Upper lobe of right lung (tissue), 1 donor: ENCODE results near the gene CPA3. TPM values are rescaled to one million over a fixed set of nuclear protein-coding genes. Genes with fewer than 3 reads are reported as not detected.

Source experiments
- ATAC-seq: fragments of 200-7000 bp; cut with Tn5 transposase; one replicate; pipeline ENCODE4 v1.9.1; 2020; ENCODE audit warnings: mild to moderate bottlenecking, moderate library complexity
- DNase-seq: peaks from one replicate; pipeline ENCODE4 v3.0.0-alpha.2; 2020
- H3K27ac ChIP-seq: fragments of 200-600 bp; one replicate; pipeline ENCODE4 v1.8.0; 2022
- H3K27me3 ChIP-seq: fragments of 200-600 bp; one replicate; pipeline ENCODE4 v1.8.0; 2022; ENCODE audit warnings: mild to moderate bottlenecking
- H3K36me3 ChIP-seq: fragments of 200-600 bp; one replicate; pipeline ENCODE4 v1.8.0; 2022
- H3K4me1 ChIP-seq: fragments of 200-600 bp; one replicate; pipeline ENCODE4 v1.8.0; 2022
- H3K4me3 ChIP-seq: fragments of 200-600 bp; one replicate; pipeline ENCODE4 v1.8.0; 2022; ENCODE audit warnings: mild to moderate bottlenecking
- H3K9me3 ChIP-seq: fragments of 200-600 bp; one replicate; pipeline ENCODE4 v1.8.0; 2022
- CTCF ChIP-seq: fragments of 200-600 bp; IDR thresholded peaks from one replicate; pipeline ENCODE4 v1.8.0; 2022; ENCODE audit warnings: antibody characterized with exemption
- intact Hi-C: fragments of 100-400 bp; cut with DNase I; formaldehyde crosslinking; loops from one replicate; pipeline ENCODE4 v1.11.0; 2022
- total RNA-seq: library from RNA; stranded (reverse); fragmentation: NEBNext Ultra II Directional; extraction: Animal tissue kit (Norgen Biotek cat#: 25700); gene quantifications from one replicate; pipeline ENCODE4 v1.2.1, GENCODE V29; 2021
- donor health status: DM: no; HTN: yes; CAD: no; lungs with severe emphysema.

The CPA3 gene
- total RNA-seq, 1 donor from 2014 or later: 53.1 TPM

GRCh38 chr3:148903022-148903442 is 37.9 kb downstream of the CPA3 start:
- Histone ChIP-seq H3K4me3 (no peak overlapping the region), H3K27me3 (no peaks in the 10 kb centered on the region), H3K4me1 (no peaks in the 10 kb centered on the region), H3K36me3 (no peaks in the 10 kb centered on the region), H3K27ac (no peak overlapping the region), H3K9me3 (no peaks in the 10 kb centered on the region)
- intact Hi-C loops: no loop called here
- TF ChIP-seq CTCF: no peak
- DNase-seq: no peak
- no peak for ATAC-seq

- no peak overlapping the region for H3K4me3 ChIP-seq
These were observed 38.8 kb downstream of the CPA3 start for GRCh38 chr3:148903941-148904340.

GRCh38 chr3:148906667-148907066 is 41.6 kb downstream of the CPA3 start:
- Histone ChIP-seq H3K36me3 (no peaks in the 10 kb centered on the region), H3K9me3 (no peaks in the 10 kb centered on the region), H3K4me1 (no peaks in the 10 kb centered on the region), H3K4me3 (no peak overlapping the region), H3K27ac (no peak overlapping the region), H3K27me3 (no peaks in the 10 kb centered on the region)
- DNase-seq (no peak), ATAC-seq (no peak)
- TF ChIP-seq CTCF: no peak
- intact Hi-C loops: no loop called here

More at GRCh38 chr3:148903941-148904340, 38.8 kb downstream of the CPA3 start:
- ATAC-seq (no peak), DNase-seq (no peak)
- TF ChIP-seq CTCF: no peak
- Histone ChIP-seq H3K9me3 (no peaks in the 10 kb centered on the region), H3K36me3 (no peaks in the 10 kb centered on the region), H3K27ac (no peak overlapping the region), H3K27me3 (no peaks in the 10 kb centered on the region), H3K4me1 (no peaks in the 10 kb centered on the region)
- intact Hi-C loops: no loop called here

- Histone ChIP-seq H3K27me3 (no peaks in the 10 kb centered on the region), H3K36me3 (no peaks in the 10 kb centered on the region), H3K4me1 (no peaks in the 10 kb centered on the region), H3K4me3 (no peak overlapping the region), H3K27ac (no peak overlapping the region), H3K9me3 (no peaks in the 10 kb centered on the region)
- TF ChIP-seq CTCF: no peak
- ATAC-seq: no peak
- DNase-seq: no peak
- intact Hi-C loops: no loop called here
These were observed 46.1 kb downstream of the CPA3 start for GRCh38 chr3:148911173-148911572.

GRCh38 chr3:148911592-148911991 is 46.5 kb downstream of the CPA3 start:
- no peaks in the 10 kb centered on the region for H3K9me3 ChIP-seq
- DNase-seq (no peak), ATAC-seq (no peak)
- intact Hi-C loops: no loop called here
- H3K4me3 ChIP-seq: no peak overlapping the region
- no peaks in the 10 kb centered on the region for H3K4me1 ChIP-seq
- H3K27ac ChIP-seq: no peak overlapping the region
- H3K36me3 ChIP-seq: no peaks in the 10 kb centered on the region
- no peaks in the 10 kb centered on the region for H3K27me3 ChIP-seq
- TF ChIP-seq CTCF: no peak

- intact Hi-C loops: no loop called here
- no peak for ATAC-seq
- TF ChIP-seq CTCF: no peak
These were observed 50.0 kb downstream of the CPA3 start for GRCh38 chr3:148914936-148915690.

More at GRCh38 chr3:148914936-148915690, 50.0 kb downstream of the CPA3 start:
- no peaks in the 10 kb centered on the region for H3K9me3 ChIP-seq
- no peak overlapping the region for H3K27ac ChIP-seq
- no peaks in the 10 kb centered on the region for H3K27me3 ChIP-seq
- no peaks in the 10 kb centered on the region for H3K4me1 ChIP-seq
- H3K36me3 ChIP-seq: no peaks in the 10 kb centered on the region
- DNase-seq: no peak
- H3K4me3 ChIP-seq: no peak overlapping the region
